Mesendoderm (in vitro differentiated cells): ENCODE data around the gene TBC1D10A.

Experiments
- DNase-seq: peaks from one replicate; pipeline ENCODE4 v3.0.0; 2013
- H2AK5ac ChIP-seq: 2 replicates; pipeline ENCODE4 v1.6.1; 2013; ENCODE audit warnings: low read length, inconsistent platforms
- H2BK120ac ChIP-seq: 2 replicates; pipeline ENCODE4 v1.6.1; 2013; ENCODE audit warnings: low read depth, mild to moderate bottlenecking, low read length, moderate library complexity, mixed read lengths
- H2BK15ac ChIP-seq: replicated peaks from 2 replicates; pipeline ENCODE4 v1.6.1; 2013; ENCODE audit warnings: low read depth, mild to moderate bottlenecking, moderate library complexity
- H2BK5ac ChIP-seq: 2 replicates; pipeline ENCODE4 v1.6.1; 2013; ENCODE audit warnings: low read length, inconsistent platforms
- H3K18ac ChIP-seq: 2 replicates; pipeline ENCODE4 v1.6.1; 2013; ENCODE audit warnings: mild to moderate bottlenecking, low read length, mixed read lengths
- H3K23ac ChIP-seq: one replicate; pipeline ENCODE4 v1.6.1; 2013; ENCODE audit warnings: low read length
- H3K27ac ChIP-seq: 2 replicates; pipeline ENCODE4 v1.5.1; 2013; ENCODE audit warnings: low read depth, mild to moderate bottlenecking, inconsistent platforms, low read length, moderate library complexity
- H3K27me3 ChIP-seq: 2 replicates; pipeline ENCODE4 v1.6.1; 2013; ENCODE audit warnings: low read length, control low read depth, mild to moderate bottlenecking, inconsistent platforms; ENCODE audit not compliant: insufficient read depth, poor library complexity
- H3K36me3 ChIP-seq: 2 replicates; pipeline ENCODE4 v1.6.1; 2013; ENCODE audit warnings: low read length, inconsistent platforms; ENCODE audit not compliant: control insufficient read depth, insufficient read depth
- H3K4ac ChIP-seq: one replicate; pipeline ENCODE4 v1.6.1; 2013; ENCODE audit warnings: low read depth, mild to moderate bottlenecking, low read length, moderate library complexity
- H3K4me1 ChIP-seq: 2 replicates; pipeline ENCODE4 v1.6.1; 2013; ENCODE audit warnings: low read depth, low read length, inconsistent platforms; ENCODE audit not compliant: control insufficient read depth
- H3K4me2 ChIP-seq: 2 replicates; pipeline ENCODE4 v1.6.1; 2013; ENCODE audit warnings: low read length
- H3K4me3 ChIP-seq: 2 replicates; pipeline ENCODE4 v1.5.1; 2013; ENCODE audit warnings: mild to moderate bottlenecking, low read length
- H3K56ac ChIP-seq: one replicate; pipeline ENCODE4 v1.6.1; 2013; ENCODE audit warnings: low read length
- H3K79me1 ChIP-seq: 2 replicates; pipeline ENCODE4 v1.6.1; 2013; ENCODE audit warnings: low read length, inconsistent platforms
- H3K79me2 ChIP-seq: 2 replicates; pipeline ENCODE4 v1.6.1; 2013; ENCODE audit warnings: mild to moderate bottlenecking, low read length; ENCODE audit not compliant: control insufficient read depth, insufficient read depth
- H3K9ac ChIP-seq: 2 replicates; pipeline ENCODE4 v1.6.1; 2013; ENCODE audit warnings: low read length, inconsistent platforms
- H4K5ac ChIP-seq: one replicate; pipeline ENCODE4 v1.6.1; 2013; ENCODE audit warnings: low read length
- H4K8ac ChIP-seq: one replicate; pipeline ENCODE4 v1.6.1; 2013; ENCODE audit warnings: low read depth, mild to moderate bottlenecking, control low read depth, low read length, moderate library complexity
- WGBS: extraction: QIAGEN DNeasy Blood & Tissue Kit; methylation state at CpG from one replicate; pipeline ENCODE4 v1.1.7; 2013; ENCODE audit warnings: low lambda C conversion rate, missing lambda C conversion rate; ENCODE audit not compliant: insufficient coverage; ENCODE audit errors: extremely low coverage; 5-methylcytosine and 5-hydroxymethylcytosine counted together

The TBC1D10A gene

DNA sequence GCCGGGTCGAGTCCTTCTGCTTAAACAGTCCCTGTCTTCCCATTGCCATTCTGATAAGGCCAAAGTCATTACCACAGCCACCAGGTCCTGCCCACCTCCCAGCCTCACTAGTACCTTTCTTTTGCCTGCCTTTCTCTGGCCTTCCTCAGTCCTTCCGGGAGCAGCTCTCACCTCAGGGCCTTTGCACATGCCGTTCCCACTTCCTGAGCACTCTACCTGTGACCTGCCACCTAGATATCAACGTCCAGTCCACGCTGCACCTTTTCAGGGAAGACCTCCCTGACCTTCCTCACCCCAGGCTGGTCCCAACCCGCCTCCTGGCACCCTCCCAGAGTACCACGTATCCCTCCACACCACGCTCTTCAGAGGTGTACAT lies 52.3 kb downstream of the TBC1D10A start:
- Histone ChIP-seq H3K4me3 (no peak overlapping the region), H3K4ac (no peak overlapping the region), H4K5ac (no peak overlapping the region), H3K18ac (no peak overlapping the region), H3K36me3 (no peaks in the 10 kb centered on the region), H2BK120ac (no peak overlapping the region), H3K79me2 (no peaks in the 10 kb centered on the region), H2BK5ac (no peak overlapping the region), H3K27me3 (no peaks in the 10 kb centered on the region), H3K27ac (no peak overlapping the region), H3K9ac (no peak overlapping the region), H3K4me1 (no peaks in the 10 kb centered on the region), H3K23ac (no peak overlapping the region), H3K56ac (no peak overlapping the region), H4K8ac (no peak overlapping the region), H2BK15ac (no peak overlapping the region), H3K79me1 (no peaks in the 10 kb centered on the region), H3K4me2 (no peak overlapping the region), H2AK5ac (no peak overlapping the region)
- no CpG with 5 or more reads among the region's 9 CpGs for WGBS
- DNase-seq, result no peak

- Histone ChIP-seq H3K4ac (no peak overlapping the region), H2AK5ac (no peak overlapping the region), H3K4me2 (no peak overlapping the region), H3K36me3 (no peaks in the 10 kb centered on the region), H4K8ac (no peak overlapping the region), H3K4me3 (no peak overlapping the region), H3K4me1 (no peaks in the 10 kb centered on the region), H2BK120ac (no peak overlapping the region), H4K5ac (no peak overlapping the region), H3K56ac (no peak overlapping the region), H3K27me3 (no peaks in the 10 kb centered on the region), H3K18ac (no peak overlapping the region), H2BK5ac (no peak overlapping the region), H3K79me2 (no peaks in the 10 kb centered on the region), H3K27ac (no peak overlapping the region), H3K79me1 (no peaks in the 10 kb centered on the region), H3K23ac (no peak overlapping the region), H2BK15ac (no peak overlapping the region), H3K9ac (no peak overlapping the region)
- WGBS, result no CpG with 5 or more reads among the region's 10 CpGs
- no peak for DNase-seq
Observed at GRCh38 chr22:30273711-30274436, 52.9 kb downstream of the TBC1D10A start.

DNA sequence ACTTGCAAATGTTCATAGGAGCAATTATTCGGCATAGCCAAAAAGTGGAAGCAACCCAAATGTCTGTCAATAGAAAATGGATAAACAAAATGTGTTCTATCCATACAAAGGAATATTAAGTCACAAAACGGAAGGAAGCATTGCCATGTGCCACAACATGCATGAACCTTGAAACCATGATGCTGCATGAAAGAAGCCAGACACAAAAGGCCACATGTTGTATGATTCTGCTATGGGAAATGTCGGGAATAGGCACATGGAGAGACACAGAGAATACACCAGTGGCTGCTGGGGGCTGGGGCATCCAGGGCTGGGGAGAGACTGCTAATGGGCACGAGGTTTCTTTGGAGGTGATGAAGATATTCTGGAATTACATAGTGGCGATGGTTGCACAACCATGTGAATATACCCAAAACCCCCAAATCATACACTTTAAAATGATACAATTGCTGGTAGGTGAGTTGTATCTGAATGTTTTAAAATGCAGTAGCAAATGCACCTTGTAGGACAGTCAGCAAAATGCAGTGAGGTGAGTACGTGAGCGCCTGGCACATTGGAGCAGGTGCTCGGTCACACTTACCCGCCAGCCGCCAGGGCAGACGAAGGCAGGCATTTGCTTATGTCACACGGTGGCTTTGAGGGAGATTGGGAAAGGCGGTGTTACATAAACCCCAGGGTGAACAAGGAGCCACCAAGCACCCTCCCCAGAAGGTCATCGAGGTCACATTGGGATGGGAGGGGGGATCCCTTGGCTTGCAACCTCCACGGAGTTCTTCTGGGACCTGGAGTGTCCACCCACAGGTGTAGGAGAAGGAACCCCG lies 53.8 kb downstream of the TBC1D10A start:
- H3K18ac ChIP-seq, result no peak overlapping the region
- no peaks in the 10 kb centered on the region for H3K36me3 ChIP-seq
- no peak overlapping the region for H4K8ac ChIP-seq
- no peak overlapping the region for H3K23ac ChIP-seq
- no peak overlapping the region for H2AK5ac ChIP-seq
- no peak overlapping the region for H3K27ac ChIP-seq
- H4K5ac ChIP-seq, result no peak overlapping the region
- no peak overlapping the region for H2BK120ac ChIP-seq
- no peak overlapping the region for H3K56ac ChIP-seq
- no peaks in the 10 kb centered on the region for H3K79me1 ChIP-seq
- WGBS, result no CpG with 5 or more reads among the region's 16 CpGs
- H3K9ac ChIP-seq, result no peak overlapping the region
- H3K4me3 ChIP-seq, result no peak overlapping the region
- H3K4me2 ChIP-seq, result no peak overlapping the region
- H3K4ac ChIP-seq, result no peak overlapping the region
- DNase-seq, result no peak
- H2BK5ac ChIP-seq, result no peak overlapping the region
- H2BK15ac ChIP-seq, result no peak overlapping the region
- H3K27me3 ChIP-seq, result no peaks in the 10 kb centered on the region
- no peaks in the 10 kb centered on the region for H3K79me2 ChIP-seq
- no peaks in the 10 kb centered on the region for H3K4me1 ChIP-seq

GRCh38 chr22:30270832-30271231 lies 55.9 kb downstream of the TBC1D10A start:
- H3K27me3 ChIP-seq, result no peaks in the 10 kb centered on the region
- H2AK5ac ChIP-seq, result no peak overlapping the region
- H2BK5ac ChIP-seq, result no peak overlapping the region
- no peak overlapping the region for H3K4ac ChIP-seq
- H3K79me2 ChIP-seq, result no peaks in the 10 kb centered on the region
- no peak overlapping the region for H3K23ac ChIP-seq
- no peak overlapping the region for H3K9ac ChIP-seq
- no peaks in the 10 kb centered on the region for H3K79me1 ChIP-seq
- H3K18ac ChIP-seq, result no peak overlapping the region
- DNase-seq, result no peak
- no peak overlapping the region for H3K56ac ChIP-seq
- no peak overlapping the region for H3K4me2 ChIP-seq
- no peak overlapping the region for H4K8ac ChIP-seq
- H3K36me3 ChIP-seq, result no peaks in the 10 kb centered on the region
- H3K4me1 ChIP-seq, result no peaks in the 10 kb centered on the region
- H2BK120ac ChIP-seq, result no peak overlapping the region
- H3K4me3 ChIP-seq, result no peak overlapping the region
- H2BK15ac ChIP-seq, result no peak overlapping the region
- no CpG with 5 or more reads among the region's 16 CpGs for WGBS
- H4K5ac ChIP-seq, result no peak overlapping the region
- H3K27ac ChIP-seq, result no peak overlapping the region

GRCh38 chr22:30268331-30268730 lies 58.4 kb downstream of the TBC1D10A start:
- Histone ChIP-seq H3K27ac (no peak overlapping the region), H2AK5ac (no peak overlapping the region), H2BK120ac (no peak overlapping the region), H3K79me2 (no peaks in the 10 kb centered on the region), H4K5ac (no peak overlapping the region), H3K4me2 (no peak overlapping the region), H3K27me3 (no peaks in the 10 kb centered on the region), H2BK15ac (no peak overlapping the region), H3K18ac (no peak overlapping the region), H2BK5ac (no peak overlapping the region), H3K4me3 (no peak overlapping the region), H3K36me3 (no peaks in the 10 kb centered on the region), H3K9ac (no peak overlapping the region), H3K79me1 (no peaks in the 10 kb centered on the region), H3K56ac (no peak overlapping the region), H4K8ac (no peak overlapping the region), H3K23ac (no peak overlapping the region), H3K4me1 (no peaks in the 10 kb centered on the region), H3K4ac (no peak overlapping the region)
- DNase-seq, result no peak
- no CpG with 5 or more reads among the region's 8 CpGs for WGBS
